GM21390 (cell line): ENCODE data around the gene VSNL1.

Source experiments
- ATAC-seq: cut with Tn5 transposase; IDR thresholded peaks from one replicate; pipeline ENCODE4 v1.9.1; 2021; ENCODE audit not compliant: unreplicated experiment

The VSNL1 gene

DNA sequence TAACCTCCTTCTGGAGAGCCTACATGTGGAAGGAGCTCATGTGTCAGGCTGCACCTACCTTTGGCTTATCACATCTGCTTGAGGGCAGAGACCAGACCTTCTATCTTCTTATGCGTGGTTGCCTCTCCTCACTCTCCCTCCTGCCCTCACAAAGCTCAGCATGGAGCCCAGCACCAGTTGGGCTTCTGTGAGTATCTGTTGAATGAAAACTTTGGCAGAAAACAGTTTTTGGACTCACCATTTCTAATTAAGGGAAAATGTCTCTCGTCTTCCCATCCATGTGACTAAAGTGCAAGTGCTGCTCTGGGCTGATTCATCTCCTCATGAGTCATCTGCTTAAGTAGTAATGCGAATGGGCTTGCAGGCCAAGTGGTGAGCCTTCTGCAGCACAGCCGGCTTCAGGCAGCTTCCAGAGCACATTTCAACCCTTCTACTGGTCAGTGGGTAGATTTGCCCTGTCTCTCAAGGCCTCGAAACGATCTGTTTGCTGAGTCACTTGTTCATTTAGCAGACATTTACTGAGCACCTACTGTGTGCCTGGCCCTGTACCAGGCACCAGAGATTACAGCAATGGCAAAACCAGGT is 102.6 kb downstream of the VSNL1 start:
- ATAC-seq: no peak

DNA sequence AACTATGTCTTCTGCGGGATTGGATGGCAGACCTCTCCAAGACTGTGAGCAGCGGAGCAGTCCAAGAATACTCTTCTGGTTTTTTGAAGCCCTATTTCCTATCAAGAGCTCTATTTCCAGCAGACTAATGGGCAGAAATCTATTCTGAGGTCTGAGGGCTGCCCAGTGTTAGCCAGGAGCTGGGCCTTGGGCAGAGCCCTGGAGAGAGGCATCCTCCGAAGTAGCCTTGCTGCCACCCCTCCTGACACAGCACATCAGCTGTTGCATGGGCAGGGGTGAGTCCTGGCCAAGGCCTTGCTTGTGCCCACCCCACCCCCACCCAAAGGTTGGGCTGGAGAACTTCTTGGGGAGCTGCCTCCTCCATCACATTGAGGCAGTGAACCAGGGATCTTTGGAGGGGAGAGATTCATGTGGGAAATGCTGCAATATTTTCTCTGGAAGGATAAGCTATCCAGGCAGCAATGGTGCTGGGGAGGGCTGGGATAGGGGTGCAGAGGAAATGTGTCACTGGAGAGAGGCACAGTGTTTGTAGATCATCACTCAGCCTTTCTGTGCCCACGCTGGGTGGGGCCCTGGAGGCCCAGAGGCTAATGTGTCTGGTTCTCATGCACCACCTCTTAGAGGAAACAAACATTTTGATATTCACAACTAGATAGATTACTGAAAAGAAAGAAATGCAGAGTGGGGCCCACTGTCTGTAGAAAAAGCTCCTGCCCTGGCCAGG is 104.7 kb downstream of the VSNL1 start:
- ATAC-seq: no peak

DNA sequence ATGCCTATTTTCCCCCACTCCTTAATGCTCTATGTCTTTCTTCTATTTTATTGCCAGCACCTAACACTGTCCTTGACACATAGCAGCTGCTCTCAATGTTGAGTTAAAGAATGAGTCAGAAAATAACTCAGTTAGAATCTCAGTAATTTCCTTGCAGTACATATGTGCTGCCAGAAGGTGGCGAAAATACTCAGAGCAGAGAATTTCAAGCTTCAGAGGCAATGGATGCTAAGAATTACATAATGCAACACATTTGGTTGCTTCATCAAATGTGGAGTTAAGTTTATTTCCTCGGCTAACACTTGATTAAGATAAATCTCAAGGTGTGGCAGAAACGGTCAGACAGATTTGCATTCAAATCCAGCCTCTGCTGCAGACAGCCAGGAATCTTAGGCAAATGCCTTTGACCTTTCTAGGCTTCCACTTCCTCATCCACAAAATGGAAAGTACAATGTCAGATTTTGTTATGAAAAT is 105.6 kb downstream of the VSNL1 start:
- ATAC-seq: peak; percentile 86

DNA sequence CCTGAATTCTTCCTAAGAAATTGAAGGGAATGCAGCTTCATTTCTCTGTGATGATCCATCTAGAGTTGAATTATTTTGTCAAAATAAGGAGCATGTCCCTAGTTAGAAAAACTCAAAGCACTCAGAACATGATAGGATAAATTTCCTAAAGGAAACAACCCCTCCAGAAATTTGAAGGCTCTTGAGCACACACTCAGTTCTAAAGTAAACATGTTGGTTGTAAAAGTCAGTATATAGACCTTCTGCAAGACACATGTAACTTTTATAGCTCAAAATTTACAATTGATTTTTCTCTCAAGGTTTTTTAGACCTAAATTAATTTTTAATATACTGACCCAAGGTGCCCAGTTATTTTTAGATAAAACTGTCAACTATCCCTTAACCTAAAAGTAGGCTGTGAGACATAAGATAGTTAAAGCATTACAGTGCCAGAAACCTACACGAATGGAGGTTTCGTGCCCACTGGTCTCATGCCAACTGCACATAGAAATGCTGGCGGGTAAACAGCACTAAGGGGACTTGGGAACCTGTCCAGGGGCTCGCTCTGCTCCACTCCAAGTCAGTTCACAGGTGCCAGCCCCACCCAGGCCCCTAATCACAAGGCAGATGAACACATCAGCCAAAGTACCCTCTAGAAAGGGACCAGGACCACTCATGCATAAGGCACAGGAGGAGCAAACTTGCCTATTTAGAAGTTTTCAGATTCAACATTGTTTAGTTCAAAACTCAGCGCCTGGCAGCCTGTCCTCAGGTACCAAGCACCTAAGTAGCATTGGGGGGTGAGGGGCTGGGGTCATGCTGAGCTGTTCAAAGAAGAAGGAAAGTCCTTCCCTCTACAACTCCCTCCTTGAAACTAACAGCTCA is 106.6 kb downstream of the VSNL1 start:
- no peak for ATAC-seq

DNA sequence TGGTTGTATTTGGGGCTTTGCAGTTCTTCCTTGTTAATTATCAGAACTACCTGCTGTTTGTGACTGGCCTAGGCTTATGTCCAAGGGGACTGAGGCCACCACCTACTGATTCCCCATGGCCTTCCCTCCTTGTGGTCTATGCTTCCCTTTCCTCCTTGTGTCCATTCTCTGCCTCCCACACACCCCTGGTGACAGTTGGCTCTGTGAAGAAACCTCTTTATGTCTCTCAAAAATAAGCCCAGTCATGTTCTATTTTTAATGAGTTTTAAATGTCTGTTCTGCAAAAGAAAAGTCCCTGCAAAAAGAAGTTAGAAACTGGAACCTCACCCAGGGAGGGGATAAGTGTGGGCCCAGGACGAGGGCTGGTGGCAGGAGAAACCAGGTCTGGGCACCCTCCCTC is 108.1 kb downstream of the VSNL1 start:
- ATAC-seq: no peak

DNA sequence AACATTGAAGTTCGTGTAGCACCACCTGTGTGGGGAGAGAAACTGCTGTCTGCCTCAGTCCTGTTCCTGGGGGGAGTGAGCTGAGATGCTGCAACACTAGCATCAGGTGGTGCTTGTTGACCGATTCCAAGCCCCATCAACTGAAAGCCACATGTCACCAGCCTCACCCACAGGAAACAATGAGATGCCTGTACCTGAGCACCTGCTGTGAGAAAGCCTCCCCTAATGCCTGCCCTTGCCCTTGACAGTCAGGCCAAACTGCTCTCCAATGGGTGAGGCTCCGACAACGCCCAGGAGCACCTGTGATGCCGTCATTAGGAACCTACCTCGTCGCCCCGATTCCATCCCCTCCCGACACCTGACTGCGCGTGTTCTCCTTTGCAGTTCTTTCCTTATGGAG is 108.5 kb downstream of the VSNL1 start:
- ATAC-seq: no peak

DNA sequence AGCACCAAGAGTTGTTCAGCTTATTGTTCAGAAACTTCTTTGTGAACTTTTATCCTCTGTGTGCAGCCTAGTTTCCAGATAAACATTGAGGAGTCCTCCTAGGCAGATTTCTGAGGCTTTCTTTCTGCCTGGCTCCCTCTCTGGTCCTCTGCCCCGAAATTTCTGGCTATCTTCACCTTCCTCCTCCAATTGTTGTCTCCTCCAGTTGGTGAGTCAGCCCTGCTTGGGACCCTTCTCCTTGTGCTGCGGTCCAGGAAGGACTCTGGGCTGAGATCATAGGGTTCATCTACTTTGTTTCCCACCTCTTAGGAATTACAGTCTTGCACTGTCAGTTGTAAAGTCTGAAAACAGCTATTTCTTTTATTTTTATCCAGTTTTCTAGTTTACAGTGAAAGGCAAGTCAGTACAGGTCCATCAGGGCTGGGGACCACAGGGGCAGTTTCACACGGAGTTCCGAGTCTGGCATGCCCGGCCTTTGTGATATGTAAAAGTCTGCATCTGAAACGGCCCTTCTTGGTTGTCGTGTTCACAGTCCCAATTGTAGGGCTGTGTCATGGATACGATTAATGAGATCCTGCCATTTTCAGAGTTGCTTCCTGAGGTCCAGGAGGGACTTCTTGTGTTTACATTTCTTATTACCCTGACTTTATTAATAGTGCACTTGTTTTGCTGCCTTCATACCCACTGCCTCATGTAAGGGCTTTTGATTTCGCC is 112.3 kb downstream of the VSNL1 start:
- ATAC-seq: no peak

DNA sequence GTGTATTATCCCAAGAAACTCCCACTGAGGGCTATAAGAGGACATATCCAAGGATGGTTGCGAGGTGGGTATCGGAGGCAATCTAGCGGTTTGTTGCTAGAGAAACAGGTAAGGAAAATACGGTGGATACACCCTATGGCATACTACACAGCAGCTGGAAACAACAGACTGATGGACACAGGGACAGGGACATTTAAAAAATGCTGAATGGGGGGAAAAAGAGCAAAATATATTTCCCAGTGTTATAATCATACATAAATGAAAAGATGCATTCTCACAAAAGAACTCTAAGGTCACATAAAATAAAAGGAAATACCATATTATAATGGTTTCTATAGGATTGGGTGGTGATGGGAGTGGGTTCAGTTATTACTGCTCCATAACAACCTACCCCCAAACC is 117.3 kb downstream of the VSNL1 start:
- no peak for ATAC-seq

DNA sequence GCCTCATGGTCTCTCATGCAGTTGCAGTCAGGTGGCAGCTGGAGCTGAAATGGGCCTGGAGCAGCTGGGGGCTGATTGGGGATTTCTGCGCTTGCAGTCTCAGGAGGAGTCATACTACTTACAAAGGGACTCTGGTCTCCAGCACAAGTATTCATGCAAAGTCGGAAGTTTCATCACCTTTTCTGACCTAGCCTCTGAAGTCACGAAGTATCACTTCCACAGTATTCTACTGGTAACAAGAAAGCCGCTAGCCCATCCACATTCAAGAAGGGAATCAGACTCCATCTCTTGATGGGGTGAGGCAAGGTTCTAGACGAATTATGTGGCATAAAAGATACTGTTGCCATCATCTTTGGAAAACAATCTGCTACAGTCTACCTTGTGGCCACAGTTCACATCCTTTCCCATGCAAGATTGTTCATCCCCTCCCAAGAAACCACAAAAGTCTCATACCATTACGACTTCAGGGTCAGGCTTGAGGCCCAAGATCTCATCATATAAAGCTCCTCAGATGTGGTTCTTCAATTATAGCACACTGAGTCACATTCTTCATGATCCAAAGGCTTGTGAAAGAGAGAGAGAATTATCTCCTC is 117.9 kb downstream of the VSNL1 start:
- no peak for ATAC-seq

DNA sequence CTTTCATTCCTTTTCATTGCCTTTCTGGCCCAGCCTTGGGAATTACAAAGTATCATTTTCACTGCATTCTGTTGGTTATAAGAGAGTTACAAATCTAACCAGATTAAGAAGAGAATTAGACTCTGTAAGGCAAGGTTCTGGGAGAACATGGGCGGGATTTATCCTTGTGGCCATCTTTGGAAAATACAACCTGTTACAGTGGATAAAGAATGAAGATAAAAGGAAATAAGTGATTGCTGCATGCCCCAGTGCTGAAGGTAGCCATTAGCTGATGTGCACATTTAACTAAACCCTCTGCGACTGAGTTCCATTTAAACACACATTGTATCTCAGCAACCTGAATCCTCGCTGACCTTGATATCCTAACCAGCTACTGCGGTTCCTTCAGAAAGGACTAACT is 119.7 kb downstream of the VSNL1 start:
- ATAC-seq: no peak

DNA sequence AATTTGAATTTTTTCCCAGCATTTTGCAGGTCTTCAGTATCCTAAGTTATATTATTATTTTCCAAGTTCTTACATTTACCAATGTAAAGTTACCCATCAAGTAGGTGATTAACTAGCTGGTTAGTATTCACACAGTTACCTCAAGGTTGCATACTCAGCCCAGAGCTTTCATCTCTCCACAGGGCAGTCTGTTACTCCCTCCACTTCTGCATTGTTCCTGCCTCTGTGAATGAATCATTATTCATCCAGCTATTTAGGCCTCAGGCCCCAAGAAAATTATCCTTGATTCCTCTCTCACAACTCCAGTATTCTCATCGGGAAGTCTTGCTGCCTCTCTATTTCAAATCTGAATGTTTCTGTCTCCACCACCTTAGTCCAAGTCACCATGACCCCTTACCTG is 121.0 kb downstream of the VSNL1 start:
- ATAC-seq: no peak

DNA sequence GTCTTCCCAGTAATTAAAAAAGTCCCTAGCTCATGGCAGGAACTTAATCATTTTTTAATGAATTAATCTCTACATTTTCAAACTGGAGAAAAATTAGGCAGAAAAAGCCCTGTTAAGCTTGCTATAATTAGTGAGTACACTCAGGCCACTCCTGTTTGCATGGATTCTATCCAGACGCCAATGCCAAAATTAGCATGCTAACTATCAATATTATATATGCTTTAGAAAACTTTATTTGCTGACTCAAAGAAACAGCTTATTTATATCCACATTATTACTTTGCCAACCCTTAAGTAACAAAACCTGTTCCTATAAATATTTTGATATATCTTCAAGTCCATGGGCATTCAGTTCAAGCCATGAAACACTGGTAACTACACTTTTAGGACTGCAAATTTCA is 122.2 kb downstream of the VSNL1 start:
- no peak for ATAC-seq

DNA sequence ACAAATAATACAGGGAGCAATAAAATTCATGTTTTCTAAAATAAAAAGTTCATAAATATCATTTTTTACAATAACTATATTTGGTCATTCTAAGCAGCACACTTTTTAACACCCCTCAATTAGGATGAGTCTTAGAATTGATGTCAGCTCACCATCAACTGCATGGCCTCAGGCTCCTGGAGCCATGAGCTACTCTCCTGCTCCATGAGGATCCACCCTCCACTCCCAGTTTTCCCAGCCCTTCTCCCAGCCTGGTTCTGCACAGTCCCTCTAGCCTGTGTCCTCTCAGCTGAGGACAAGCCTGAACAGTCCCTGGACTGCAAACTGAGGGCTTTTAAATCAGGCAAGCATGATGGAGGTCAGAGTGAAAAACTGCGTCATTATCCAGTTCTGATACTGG is 124.0 kb downstream of the VSNL1 start:
- no peak for ATAC-seq

DNA sequence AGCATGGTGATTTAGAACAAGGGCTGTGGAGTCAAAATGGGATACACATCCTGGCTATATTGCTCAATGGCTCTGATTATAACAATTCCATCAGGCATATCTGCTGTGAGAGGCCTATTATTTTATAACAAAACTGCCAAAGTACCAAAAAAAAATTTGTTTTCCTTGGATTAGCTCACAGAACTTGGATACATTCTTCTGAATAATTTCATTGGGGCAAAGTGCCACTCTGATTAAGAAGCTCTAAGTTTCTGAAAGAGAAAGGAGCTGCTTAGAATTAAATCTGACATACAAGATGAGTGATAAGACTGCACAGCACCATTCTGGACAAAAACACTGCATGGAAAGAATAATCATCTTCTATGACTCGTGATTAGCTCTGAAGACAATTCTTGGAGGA is 127.4 kb downstream of the VSNL1 start:
- ATAC-seq: no peak

DNA sequence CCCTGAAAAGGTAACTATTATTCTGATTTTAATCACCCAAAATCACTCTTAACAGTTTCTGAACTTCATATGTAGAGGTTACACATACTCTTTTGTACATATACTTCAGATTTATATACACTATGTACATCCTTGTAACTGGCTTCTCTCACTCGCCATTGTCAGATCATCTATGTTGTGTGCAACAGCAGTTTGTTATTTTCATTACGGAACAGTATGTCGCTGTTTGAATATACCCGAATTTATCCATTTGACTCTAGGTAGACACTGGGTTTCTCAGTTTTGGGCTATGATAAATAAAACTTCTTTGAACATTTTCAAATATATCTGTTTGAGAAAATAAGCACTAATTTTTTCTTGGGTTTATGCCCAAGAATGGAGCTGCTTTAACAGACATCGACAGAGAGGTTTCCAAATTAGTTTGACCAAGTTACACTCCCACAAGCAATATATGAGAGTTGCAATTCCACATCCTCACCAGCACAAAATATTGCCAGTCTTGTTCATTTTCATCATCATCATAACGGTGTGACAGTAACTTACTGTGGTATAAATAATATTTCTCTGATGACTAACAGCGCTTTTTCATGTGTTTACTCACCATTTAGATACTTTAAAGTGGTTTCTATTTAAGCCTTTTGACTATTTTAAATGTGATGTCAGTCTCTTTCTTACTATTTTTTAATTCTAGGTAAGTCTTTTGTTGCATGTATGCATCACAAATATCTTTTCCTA is 132.3 kb downstream of the VSNL1 start:
- ATAC-seq: no peak

DNA sequence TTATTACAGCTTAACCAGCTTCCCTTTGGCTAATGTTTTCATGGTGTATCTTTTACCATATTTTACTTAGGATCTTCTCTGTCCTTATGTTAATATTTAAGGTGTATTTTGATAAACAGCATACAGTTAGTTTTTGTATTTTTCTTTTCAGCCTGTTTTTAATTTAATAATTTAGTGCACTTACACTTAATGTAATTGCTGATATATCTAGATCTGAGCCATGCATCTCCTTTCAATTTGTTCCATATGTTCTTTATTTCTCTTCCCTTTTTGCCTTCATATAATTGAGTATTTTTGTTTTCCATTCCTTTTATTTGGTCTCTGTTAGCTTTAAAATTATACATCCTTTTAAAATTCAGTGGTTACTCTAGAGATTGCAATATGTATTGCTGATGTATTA is 134.3 kb downstream of the VSNL1 start:
- ATAC-seq: no peak

DNA sequence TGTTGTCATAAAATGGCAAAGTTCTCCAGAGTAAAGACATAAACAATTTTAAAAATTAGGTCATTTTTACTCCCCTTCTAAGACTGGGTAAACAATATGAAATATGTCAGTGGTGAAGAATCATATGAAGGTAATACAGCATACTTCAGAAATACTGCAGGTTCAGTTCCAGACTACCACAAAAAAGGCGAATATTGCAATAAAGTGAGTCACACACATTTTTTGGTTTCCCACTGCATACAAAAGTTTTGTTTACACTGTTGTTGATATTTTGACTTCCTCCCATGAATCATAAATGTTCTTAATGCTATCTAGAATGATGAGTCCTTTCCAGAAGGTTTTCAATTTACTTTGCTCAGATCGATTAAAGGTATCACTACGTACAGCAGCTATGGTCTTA is 139.6 kb downstream of the VSNL1 start:
- no peak for ATAC-seq

DNA sequence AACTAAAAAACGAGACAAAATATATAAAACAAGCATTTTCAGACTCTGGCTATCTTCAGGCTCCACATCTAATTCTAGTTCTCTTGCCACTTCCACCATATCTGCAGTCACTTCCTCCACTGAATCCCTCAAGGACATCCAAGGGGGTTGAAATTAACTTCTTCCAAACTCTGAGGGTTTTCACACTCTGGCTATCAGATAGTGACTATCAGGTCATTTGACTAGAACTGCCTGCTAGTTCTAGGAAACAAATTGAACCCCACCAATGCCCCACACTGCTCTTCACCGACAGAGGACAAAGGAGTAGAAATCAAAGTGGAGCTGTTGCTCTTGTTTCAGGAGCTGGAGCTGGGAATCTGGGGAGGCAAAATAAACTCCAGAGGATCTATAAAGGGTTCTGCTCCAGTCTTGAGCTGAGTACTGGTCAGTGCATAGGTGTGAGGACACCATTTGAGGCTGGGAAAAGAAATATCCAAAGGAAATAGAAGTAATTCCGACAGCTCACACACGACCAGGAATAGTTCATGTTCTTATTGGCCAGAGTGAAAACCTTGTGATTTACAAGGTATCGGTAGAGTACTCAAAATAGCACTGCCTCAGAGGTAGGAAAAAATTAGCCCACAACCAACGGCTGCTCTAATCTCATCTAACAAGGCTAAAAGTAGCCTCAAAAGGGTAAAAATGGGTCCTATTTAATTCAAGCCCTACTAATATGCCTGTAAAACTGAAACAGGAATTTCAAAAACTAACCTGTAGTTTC is 141.8 kb downstream of the VSNL1 start:
- ATAC-seq: no peak

DNA sequence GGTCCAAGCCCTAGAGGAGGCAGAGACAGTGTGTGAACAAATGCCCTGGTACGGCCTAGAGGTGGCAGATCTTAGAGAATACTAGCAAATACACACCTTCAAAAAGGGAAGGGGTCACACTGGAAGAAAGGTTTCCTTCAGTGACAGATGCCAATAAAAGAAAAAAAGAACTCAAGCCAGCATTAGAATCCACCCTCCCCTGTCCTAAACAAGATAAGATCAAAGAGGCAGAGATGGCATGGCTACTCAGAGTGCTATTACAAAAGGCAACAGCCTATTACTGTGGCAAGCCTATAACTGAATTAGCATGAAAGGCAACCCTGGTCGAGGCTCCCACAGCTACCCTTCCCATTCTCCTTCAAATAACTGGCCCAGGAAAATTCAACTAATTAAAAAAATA is 143.5 kb downstream of the VSNL1 start:
- ATAC-seq: no peak

DNA sequence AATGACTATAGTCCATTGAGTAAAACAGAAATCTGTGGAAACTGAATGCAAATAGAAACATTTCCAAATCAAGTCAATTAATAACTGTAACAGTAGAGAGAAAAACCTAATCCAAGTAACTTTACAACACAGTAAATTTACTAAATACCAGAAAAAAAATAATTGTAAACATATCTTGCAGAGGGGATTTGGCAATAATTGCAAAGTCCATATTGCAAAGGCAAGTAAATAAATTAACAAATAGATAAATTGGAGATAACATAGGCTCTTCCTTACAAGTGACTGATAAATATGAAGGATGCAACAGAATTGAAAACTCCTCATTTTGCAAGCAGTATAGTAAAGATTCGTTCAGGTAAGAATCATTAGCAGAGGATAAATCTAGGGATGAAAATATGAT is 148.1 kb downstream of the VSNL1 start:
- no peak for ATAC-seq
